DMS79 treated with DMSO at 0.1 percent for 48 hours (cell line): Measurements from ENCODE around the gene ANKRD44.
"Not testable (repeated sequence)": the region's sequence is repeated elsewhere in the genome, so short reads cannot be mapped to it uniquely, and the experiment has no call there.

ENCODE experiments used
- DNase-seq: peaks from one replicate; lab custom pipeline; 2025; lab: John Stamatoyannopoulos, UW

Gene ANKRD44

DNA sequence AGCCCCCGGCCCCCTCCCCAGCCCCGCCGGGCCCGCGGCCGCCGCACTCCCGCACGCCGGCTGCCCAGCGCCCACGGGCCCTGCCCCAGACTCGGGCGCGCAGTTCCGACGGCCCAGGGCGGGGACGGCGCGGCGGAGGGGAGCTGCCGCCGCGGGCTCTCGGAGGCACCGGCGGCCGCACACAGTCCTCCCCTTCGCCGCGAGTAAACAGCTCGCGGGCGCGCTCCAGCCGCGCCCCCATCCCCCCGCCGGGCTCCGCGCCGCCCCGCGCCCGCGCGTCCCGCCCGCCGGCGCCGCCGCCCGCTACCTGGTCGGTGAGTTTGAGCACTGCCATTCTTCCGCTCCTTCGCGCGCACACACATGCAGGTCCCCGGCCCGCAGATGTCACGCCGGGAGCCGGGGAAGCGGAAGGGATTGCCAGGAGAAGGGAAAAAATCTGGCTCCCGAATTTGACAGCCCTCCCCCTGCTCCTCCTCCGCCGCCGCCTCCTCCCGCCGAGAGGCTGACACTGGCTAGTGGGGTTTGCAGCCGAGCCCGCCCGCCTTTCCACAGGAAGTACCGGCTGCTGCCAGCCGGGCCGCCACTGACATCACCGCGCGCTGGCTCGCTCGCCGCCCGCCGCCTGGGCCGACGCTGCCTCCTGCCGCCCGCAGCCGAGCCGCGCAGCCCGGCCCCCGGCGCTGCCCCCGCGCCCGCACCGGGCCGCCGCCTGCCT lies at the start of gene ANKRD44:
Gene ANKRD44, minus strand, starts transcription at position 510 of the 715 bp plus-strand sequence. Its CDS starts 176 bp downstream, at position 334.
- peak; percentile 64 for DNase-seq

DNA sequence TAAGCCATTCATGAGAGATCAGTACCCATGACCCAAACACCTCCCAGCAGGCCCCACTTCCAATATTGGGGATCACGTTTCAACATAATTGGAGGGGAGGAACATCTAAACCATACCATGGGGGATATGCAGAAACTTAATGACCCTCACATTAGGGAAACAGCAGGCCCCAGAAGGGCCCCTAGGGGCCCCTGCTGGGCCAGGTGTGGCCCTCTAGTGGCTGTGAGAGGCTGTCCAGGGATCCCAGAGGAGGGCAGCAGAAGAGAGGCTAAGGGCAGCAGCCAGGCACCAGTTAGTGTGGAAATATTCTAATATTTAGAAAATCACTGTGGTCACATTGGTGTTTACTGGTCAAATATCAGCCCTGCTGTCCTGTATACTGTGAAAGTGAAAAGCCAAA lies 49.3 kb upstream of the ANKRD44 start:
- DNase-seq: no peak

DNA sequence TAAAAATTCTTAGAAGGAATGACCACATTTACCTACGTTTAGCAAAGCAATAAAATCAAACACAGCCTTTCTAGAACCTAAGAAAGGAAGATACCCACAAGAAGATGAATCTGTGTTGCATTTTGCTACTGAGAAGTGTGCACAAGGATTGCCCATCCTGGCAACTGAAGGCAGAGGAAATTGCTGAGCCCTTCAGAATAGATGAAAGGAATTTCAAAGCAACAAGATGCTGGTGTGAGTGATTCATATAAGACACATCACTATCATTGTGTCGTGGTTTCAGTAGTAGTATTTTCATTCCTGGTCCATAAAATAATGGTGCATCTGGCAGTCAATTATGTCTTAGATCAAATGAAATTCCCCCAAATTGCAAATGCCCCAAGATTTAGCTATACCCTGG lies 48.4 kb upstream of the ANKRD44 start:
- no peak for DNase-seq

DNA sequence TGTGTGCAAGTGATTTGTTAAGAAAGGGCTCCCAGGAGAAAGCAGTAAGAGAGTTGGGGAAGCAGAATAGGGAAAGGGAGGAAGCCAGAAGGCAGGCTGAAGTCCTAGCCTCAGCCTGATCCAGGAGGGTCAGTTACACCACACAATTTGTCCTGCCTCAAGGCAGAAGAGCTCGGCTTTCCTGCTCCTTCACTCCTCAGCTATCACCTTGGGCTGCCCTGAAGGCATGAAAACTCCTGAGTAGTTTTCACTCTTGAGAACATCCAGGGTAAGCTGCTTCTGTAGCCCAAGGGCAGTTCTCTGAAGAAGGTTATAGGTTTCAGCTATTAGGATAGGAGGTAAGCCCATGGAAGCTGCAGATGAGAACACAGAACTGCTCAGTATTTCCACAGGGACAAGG lies 47.4 kb upstream of the ANKRD44 start:
- no peak for DNase-seq

DNA sequence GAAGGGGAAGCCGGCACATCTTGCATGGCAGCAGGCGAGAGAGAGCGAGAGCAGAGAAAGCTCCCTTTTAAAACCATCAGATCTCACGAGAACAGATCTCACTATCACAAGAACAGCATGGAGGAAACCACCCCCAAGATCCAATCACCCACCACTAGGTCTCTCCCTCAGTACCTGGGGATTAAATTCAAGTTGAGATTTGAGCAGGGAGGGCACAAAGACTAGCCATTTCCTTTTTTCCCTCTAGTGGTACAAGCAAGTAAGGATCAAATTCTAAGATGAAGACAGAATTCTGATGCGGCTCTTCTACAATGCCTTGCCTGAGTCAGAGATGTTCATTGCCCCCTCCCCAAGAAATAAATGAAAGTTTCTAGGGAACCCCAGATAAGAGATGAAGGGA lies 45.6 kb upstream of the ANKRD44 start:
- DNase-seq: no peak

DNA sequence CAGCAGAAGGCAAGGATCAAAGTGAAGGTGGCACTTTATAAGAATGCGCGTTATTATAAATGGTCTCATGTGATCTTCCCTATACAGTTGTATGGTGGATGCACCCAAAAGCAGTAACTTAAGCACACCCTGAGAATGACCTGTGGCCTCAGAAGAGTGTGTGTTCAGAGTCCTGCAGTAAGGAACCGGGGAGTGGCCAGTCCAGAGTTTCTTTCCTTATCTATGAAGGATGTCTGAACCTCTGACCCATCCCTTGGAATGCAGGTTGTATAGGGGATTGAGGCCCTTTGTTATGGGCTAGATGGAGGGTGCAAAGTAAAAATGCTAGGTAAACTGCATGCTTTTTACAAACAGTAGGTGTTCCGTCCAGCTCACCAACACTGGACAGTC lies 43.6 kb upstream of the ANKRD44 start:
- DNase-seq: no peak

DNA sequence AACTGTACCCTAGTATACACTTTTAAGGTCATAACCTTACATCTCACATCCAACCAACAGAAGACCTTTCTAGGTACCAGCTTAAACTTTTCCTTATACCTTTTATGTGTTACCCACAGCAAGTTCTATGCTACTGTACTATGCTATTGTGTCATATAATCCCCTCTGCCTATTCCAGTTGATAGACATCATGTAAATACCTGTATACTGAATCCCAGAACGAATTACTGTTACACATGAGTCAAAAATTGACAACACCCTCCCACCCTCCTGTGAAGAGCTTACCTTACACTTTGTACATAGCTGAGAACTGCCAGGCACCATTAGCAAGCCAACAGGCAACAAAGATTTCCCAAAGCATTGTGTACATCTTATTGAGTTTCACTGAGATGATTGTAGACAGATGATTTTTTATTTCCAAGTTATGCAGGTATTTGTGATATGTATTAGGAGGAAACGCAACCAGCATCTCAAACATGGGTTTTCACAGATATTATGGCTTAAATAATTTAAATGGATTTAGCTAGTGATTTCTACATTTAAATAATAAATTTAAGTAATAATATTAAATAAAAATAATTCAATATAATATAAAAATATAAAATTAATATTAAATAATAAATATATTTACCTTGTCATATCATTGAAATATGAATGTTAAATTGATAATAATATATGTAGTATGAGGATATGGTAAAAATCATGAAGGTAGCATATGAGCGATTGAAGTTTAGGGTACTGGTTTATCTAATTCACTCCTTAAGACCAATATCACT lies 43.0 kb upstream of the ANKRD44 start:
- DNase-seq: no peak

DNA sequence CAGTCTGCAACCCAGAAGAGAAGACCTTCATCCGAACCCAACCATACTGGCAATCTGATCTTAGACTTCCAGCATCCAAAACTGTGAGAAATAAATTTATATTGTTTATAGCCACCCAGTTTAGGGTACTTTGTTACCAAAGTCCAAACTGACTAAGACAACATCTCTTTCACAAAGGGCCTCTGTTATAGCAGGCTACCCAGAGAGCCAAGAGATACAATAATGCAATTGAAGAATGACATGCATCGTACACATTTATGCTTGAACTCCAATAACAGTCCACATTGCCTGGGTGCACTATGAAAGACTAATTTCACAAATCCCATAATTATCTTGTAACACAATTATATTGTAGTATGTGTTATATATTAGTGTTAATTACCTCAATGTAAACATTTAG lies 39.1 kb upstream of the ANKRD44 start:
- no peak for DNase-seq

DNA sequence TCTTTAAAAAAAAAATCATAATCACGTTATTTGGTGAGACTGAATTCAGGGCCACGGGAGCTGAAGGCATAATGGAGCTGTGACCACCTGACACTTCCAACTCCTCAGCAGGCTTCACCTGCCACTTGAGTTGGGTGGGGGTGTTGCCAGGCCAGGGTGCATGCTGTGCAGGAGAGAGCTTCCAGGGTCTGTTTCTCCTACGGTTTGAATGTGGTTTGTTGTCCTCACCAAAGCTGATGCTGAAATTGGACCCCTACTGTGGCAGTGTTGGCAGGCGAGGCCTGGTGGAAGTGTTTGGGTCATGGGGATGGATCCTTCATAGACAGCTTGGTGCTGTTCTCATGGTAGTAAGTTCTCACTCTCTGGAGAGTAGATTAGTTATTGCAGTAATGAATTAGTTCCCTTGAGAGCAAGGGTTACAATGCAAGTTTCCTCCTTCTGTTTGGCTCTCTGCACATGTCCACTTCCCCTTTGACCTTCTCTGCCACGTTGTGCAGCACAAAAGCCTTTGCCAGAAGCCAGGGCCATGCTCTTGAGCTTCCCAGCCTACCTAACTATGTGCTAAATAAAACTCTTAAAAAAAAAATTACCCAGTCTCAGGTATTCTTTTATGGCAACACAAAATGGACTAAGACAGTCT lies 38.3 kb upstream of the ANKRD44 start:
- DNase-seq: no peak

DNA sequence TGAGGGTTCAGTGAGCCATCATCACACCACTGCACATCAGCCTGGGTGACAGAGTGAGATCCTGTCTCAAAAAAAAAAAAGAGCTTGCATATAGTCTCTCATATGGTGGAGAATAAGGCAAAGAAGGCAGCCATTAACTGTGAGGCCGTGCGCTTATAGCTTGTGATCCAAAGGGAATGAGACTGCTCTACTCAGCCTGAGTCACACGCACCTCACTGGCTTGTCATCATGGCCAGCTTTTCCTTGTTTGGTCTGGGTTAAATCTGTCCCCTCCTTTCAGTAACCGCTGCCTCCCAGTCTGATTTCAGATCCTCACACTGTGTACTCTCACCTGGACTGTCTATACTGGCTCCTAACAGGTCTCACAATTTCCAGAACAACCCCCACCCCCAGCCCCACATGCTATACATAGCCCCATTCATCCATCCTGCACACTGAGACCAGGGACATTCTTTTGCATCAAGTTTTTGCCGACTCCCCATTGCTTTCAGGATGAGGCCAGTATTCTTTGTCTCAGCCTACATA lies 35.3 kb upstream of the ANKRD44 start:
- DNase-seq: no peak

DNA sequence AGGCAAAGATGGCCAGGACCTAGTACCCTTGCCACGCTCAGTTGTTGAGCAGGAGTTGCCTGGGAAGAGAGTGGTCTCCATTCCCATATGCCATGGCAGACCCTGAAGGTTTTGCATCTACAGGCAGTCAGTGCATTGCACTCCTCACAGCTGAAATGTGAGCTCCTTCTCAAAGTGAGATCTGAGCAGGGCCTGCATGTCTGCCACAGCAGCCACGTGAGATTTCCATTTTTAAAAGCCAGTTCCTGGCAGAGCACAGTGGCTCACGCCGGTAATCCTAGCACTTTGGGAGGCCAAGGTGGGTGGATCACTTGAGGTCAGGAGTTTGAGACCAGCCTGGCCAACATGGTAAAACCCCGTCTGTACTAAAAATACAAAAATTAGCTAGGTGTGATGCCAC lies 33.4 kb upstream of the ANKRD44 start:
- DNase-seq: not testable (repeated sequence)

DNA sequence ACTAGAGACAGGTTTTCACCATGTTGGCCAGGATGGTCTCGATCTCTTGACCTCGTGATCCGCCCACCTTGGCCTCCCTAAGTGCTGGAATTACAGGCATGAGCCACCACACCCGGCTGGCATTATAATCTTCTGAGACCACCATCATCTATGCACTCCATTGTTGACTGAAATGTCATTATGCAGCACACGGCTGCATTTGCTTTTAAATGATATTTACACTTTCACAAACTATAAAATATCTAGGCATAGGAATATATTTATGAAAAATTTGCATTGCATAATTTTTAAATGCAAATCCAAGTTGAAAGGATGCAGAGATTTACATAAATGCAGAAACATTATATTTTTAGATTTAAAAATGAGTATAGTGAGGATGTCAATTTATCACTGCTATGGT lies 30.0 kb upstream of the ANKRD44 start:
- no peak for DNase-seq

DNA sequence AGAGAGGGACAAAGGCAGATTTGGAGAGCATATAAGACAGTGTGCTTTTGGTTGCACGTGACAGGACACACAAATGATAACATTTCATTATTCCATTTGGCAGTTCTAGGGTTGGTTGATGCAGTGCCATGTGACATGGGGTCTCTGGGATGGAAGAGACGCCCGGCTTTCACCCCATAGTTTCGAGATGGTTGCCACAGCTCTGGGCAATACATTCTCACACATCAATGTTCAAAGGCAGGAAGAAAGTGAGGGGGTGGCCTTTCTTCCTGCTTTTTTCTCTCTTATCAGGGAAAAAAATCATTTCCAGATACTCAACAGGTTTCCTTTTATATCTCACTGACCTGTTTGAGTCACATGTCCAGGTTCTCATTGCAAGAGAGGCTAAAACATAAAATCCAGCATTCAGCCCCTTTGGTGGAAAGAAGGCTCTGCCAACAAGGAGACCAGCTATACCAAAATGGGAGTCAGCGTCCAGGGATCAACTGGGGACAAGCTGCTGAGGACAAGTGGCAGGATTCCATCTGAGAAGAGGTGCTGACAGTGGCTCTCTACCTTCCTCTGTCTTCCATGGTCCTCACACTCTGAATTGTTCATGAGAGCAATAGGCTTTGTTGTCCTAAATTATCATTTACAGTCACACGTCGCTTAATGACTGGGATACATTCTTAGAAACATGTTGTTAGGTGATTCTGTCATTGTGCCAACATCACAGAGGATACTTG lies 29.1 kb upstream of the ANKRD44 start:
- DNase-seq: no peak

DNA sequence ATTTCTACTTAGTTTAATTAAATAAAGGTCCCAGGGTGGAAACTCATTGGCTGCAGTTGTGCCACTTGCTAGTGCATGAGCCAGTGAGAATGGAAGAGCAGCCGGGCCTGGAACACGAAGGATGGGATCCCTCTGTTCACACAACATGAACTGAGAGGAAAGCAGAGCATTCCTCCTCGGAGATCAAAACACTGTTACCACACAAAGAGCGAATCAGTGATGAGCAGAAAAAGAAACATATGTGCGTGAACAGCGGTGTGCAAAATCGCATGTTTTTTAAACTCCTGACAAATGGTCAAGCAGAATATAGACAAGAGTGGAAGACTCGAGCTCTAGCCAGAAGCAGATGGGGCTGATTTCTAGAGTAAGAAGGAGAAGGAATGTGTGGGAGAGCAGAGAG lies 28.4 kb upstream of the ANKRD44 start:
- DNase-seq: no peak

DNA sequence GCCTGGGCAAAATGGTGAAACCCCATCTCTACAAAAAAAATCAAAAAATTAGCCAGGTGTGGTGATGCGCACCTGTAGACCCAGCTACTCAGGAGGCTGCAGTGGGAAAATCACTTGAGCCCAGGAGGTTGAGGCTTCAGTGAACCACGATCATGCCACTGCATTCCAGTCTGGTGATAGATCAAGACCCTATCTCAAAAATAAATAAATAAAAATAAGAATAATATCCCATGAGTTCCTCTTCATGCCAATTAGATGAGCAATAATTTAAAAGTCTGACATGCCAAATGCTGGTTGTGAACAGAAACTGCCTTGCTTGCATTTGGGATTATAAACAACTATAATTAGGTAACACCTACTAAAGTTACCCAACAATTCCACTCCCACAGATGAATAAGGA lies 22.1 kb upstream of the ANKRD44 start:
- DNase-seq: no peak

DNA sequence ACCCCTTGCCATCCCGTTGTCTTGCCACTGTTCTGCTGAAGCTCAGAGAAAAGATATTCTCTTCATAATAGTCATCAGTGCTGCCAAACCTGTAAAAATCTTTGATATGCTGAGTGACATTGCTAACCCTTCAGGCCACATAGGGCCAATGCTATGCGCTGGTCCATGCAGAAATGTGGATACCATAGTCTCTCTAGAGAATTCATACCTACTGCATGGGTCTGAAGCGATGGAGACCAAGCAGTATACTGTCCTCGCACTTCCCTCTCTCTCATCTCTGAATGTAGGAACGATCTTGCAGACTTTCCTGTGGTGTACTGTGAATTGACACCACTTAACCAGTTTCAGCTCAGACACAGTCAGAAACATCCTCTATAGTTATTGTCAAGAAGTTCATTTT lies 17.9 kb upstream of the ANKRD44 start:
- no peak for DNase-seq

DNA sequence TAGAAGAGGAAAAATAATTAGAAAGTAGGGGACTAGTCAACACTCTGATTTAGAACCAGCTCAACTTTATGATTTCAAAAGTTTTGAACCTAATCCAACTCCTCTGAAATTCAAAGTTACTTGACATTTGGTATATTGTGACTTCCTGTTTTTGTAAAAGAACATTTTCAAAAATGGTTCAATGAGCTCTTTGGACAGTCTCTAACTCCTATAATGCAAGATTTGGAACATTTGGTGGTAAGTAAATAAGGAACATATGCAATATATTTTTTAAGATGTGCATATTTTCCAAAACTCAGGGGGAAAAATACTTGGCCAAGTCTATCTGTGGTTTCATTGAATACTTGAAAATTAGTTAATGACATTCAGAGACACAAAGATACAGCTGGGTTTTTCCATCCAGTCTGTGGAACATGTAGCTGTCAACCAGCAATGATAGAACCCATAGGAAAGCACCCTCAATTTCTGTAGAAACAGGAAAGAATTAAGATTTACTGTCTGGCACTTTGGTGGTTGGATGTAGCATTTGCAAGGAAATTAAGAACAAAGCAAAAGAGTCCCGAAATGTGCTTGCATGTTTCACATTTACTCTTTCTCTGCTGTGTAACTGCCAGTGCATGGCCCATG lies 17.0 kb upstream of the ANKRD44 start:
- no peak for DNase-seq

DNA sequence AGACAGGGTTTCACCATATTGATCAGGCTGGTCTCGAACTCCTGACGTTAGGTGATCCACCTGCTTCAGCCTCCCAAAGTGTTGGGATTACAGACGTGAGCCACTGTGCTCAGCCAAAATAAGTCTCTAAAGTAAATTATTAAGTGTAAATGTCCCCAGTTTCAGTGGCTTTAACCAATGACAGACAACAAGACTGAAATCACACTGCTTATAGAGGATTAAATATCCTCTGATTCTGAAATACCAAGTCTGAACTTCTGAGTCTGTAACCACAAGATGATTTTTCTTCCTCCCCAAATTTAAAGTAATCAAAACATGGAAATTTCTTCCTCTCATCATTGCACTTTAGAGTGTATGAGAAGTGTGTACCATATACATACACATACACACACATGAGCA lies 16.5 kb upstream of the ANKRD44 start:
- no peak for DNase-seq

DNA sequence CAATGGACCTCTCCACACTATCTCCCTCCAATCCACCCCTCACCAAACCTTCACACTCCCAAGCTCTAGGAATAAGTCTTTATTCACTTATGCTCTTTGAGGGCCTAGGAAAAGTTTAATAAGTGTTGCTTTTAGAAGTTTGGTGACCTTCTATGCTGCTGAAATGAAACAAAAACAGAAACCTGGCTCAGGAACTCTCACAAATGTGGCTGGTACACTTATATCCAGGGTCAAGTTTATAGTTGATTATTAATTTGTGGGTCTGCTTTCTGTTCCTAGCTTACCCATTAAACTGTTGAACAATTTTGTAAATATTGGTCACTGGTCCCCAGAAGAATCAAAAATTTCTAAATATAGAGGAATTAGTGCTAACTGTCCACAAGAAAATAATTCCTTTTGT lies 14.2 kb upstream of the ANKRD44 start:
- DNase-seq: no peak

DNA sequence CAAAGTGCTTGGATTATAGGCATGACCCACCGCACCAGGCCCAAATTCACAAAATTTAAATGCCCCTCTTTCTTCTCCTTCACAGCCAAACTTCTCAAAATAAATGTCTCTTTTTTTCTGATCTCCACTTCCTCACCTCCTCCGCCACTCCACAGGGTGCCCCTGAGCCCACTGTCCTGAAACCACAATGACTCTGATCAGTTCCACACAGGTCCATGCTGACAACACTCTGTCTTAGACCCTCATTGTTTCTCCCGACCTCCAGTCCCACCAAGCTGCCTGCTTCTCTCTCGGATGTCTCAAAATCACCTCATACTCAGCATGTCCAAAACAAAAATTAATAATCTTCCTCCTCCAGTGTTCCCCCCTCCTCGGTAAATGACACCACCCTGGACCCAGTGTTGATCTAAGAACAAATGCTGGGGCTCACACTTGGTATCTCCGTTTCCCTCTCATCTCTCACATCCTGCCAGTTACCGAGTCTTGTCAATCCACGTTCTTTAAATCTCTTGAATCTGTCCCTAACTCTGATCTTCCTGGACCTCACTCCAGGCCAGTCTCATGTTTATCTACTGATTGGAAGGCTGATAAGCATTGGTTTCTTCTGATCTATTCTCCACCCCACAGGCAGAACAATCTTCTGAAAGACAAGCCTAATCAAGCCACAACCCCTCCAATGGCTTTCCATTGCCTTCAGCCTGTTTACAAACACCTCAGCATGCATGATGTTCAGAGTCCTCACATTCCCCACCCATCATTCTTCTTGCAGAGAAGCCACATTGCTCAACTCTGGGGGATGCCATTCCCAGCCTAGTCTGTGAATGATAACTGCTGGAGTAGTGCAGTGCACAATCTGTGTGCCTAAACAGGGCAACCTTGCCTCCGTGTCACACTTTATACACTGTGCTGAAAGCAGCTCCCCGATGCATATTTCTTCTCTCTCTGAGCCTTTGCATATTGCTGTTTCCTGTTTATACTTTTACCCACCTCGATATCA lies 12.4 kb upstream of the ANKRD44 start:
- no peak for DNase-seq

DNA sequence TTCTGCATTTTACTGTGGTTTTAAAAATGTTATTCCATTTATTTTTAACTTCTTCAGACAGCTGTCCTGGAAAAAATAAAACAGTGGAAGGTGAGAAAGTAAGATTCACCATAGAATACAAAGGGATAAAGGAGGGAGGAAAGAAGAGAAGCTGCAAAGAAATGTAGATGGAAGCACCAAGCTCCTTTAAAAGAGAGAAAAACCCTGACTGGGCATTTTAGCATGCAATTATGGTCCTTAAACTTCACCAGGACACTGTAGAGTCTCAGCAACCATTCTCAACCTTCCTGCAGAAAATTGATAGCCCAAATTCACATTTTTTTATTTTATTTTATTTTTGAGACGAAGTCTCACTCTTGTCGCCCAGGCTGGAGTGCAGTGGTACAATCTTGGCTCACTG lies 11.6 kb upstream of the ANKRD44 start:
- no peak for DNase-seq
